ENCODE results near the gene FMN1.

FMN1 gene

GRCh38 chr15:33155691-33156420, 38.7 kb downstream of the FMN1 start:
- DNase-seq (ENCODE audit: low read depth in 2 of 2, low spot score in 1 of 2), result no peak

- no peak for DNase-seq (ENCODE audit: low read depth in 2 of 2, low spot score in 1 of 2)
Observed at GRCh38 chr15:33154351-33155166, 40.0 kb downstream of the FMN1 start.

GRCh38 chr15:33153548-33153947, 41.0 kb downstream of the FMN1 start:
- no peak for DNase-seq (ENCODE audit: low read depth in 2 of 2, low spot score in 1 of 2)

GRCh38 chr15:33152502-33153109, 41.9 kb downstream of the FMN1 start:
- no peak for DNase-seq (ENCODE audit: low read depth in 2 of 2, low spot score in 1 of 2)

- no peak for DNase-seq (ENCODE audit: low read depth in 2 of 2, low spot score in 1 of 2)
Observed at GRCh38 chr15:33150971-33151370, 43.5 kb downstream of the FMN1 start.

GRCh38 chr15:33150431-33150941, 44.0 kb downstream of the FMN1 start:
- DNase-seq (ENCODE audit: low read depth in 2 of 2, low spot score in 1 of 2), result no peak

GRCh38 chr15:33149919-33150318, 44.6 kb downstream of the FMN1 start:
- DNase-seq (ENCODE audit: low read depth in 2 of 2, low spot score in 1 of 2), result no peak

GRCh38 chr15:33148129-33148751, 46.3 kb downstream of the FMN1 start:
- no peak for DNase-seq (ENCODE audit: low read depth in 2 of 2, low spot score in 1 of 2)

GRCh38 chr15:33146051-33146450, 48.5 kb downstream of the FMN1 start:
- no peak for DNase-seq (ENCODE audit: low read depth in 2 of 2, low spot score in 1 of 2)

- DNase-seq (ENCODE audit: low read depth in 2 of 2, low spot score in 1 of 2), result no peak
Observed at GRCh38 chr15:33145447-33145846, 49.1 kb downstream of the FMN1 start.

- no peak for DNase-seq (ENCODE audit: low read depth in 2 of 2, low spot score in 1 of 2)
Observed at GRCh38 chr15:33142708-33143107, 51.8 kb downstream of the FMN1 start.

- DNase-seq (ENCODE audit: low read depth in 2 of 2, low spot score in 1 of 2), result no peak
Observed at GRCh38 chr15:33138000-33138399, 56.5 kb downstream of the FMN1 start.

- no peak for DNase-seq (ENCODE audit: low read depth in 2 of 2, low spot score in 1 of 2)
Observed at GRCh38 chr15:33137101-33137500, 57.4 kb downstream of the FMN1 start.

GRCh38 chr15:33136353-33136752, 58.2 kb downstream of the FMN1 start:
- DNase-seq (ENCODE audit: low read depth in 2 of 2, low spot score in 1 of 2), result no peak

- DNase-seq (ENCODE audit: low read depth in 2 of 2, low spot score in 1 of 2), result no peak
Observed at GRCh38 chr15:33135355-33135781, 59.1 kb downstream of the FMN1 start.

- DNase-seq (ENCODE audit: low read depth in 2 of 2, low spot score in 1 of 2), result no peak
Observed at GRCh38 chr15:33132722-33133345, 61.7 kb downstream of the FMN1 start.

GRCh38 chr15:33132233-33132580, 62.3 kb downstream of the FMN1 start:
- no peak for DNase-seq (ENCODE audit: low read depth in 2 of 2, low spot score in 1 of 2)

- DNase-seq (ENCODE audit: low read depth in 2 of 2, low spot score in 1 of 2), result no peak
Observed at GRCh38 chr15:33131552-33132232, 62.8 kb downstream of the FMN1 start.

- peak in 1 of 2 donors; percentile 34 for DNase-seq (ENCODE audit: low read depth in 2 of 2, low spot score in 1 of 2)
Observed at GRCh38 chr15:33126559-33127290, 67.8 kb downstream of the FMN1 start.
